NB4 (cell line): Measurements from ENCODE around the gene ELOVL3.

Experiments
- DNase-seq: peaks from one replicate; pipeline ENCODE4 v3.0.0; 2010; ENCODE audit warnings: low read depth
- H3K4me3 ChIP-seq: one replicate; pipeline ENCODE4 v1.5.1; 2011; ENCODE audit warnings: mild to moderate bottlenecking, low read depth, low read length, moderate library complexity
- MYC ChIP-seq: IDR thresholded peaks from 2 replicates; pipeline ENCODE4 v1.6.1; 2011; ENCODE audit warnings: low read depth, low read length
- POLR2A ChIP-seq: IDR thresholded peaks from 2 replicates; pipeline ENCODE4 v1.6.1; 2011; ENCODE audit warnings: mild to moderate bottlenecking; ENCODE audit not compliant: insufficient read length; ENCODE audit errors: extremely low read depth
- TF ChIP-seq, protein P1 (sequence below): IDR thresholded peaks from 2 replicates; pipeline ENCODE4 v1.6.1; 2011; ENCODE audit warnings: low read depth, low read length
- TF ChIP-seq, protein P2 (sequence below): IDR thresholded peaks from one replicate; pipeline ENCODE4 v1.5.1; 2012; ENCODE audit warnings: low read depth, low read length

Gene ELOVL3

DNA sequence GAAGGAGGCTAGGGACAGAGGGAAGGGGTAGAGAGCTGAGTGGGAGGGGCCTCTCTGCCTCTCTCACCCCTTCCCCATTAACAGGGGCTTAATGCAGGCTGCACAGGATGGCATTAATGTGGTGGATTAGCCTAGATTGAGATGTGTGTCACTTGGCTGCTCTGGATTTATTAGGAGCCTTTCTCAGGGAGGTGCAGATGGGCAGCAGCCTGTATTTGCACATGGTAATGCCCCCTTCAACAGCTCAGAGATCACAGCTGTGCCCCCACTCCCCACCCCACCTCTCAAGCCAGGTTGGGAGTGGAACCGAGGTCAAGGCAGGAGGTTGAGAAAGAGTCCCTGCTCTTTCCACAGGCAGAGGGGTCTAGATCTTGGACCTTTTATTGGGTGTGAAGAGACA, 7.9 kb downstream of the ELOVL3 start:
- no peak overlapping the region for H3K4me3 ChIP-seq
- TF ChIP-seq, protein P1, sequence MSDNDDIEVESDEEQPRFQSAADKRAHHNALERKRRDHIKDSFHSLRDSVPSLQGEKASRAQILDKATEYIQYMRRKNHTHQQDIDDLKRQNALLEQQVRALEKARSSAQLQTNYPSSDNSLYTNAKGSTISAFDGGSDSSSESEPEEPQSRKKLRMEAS: no peak
- TF ChIP-seq MYC: no peak
- TF ChIP-seq, protein P2, sequence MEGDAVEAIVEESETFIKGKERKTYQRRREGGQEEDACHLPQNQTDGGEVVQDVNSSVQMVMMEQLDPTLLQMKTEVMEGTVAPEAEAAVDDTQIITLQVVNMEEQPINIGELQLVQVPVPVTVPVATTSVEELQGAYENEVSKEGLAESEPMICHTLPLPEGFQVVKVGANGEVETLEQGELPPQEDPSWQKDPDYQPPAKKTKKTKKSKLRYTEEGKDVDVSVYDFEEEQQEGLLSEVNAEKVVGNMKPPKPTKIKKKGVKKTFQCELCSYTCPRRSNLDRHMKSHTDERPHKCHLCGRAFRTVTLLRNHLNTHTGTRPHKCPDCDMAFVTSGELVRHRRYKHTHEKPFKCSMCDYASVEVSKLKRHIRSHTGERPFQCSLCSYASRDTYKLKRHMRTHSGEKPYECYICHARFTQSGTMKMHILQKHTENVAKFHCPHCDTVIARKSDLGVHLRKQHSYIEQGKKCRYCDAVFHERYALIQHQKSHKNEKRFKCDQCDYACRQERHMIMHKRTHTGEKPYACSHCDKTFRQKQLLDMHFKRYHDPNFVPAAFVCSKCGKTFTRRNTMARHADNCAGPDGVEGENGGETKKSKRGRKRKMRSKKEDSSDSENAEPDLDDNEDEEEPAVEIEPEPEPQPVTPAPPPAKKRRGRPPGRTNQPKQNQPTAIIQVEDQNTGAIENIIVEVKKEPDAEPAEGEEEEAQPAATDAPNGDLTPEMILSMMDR: no peak
- no peak for DNase-seq

DNA sequence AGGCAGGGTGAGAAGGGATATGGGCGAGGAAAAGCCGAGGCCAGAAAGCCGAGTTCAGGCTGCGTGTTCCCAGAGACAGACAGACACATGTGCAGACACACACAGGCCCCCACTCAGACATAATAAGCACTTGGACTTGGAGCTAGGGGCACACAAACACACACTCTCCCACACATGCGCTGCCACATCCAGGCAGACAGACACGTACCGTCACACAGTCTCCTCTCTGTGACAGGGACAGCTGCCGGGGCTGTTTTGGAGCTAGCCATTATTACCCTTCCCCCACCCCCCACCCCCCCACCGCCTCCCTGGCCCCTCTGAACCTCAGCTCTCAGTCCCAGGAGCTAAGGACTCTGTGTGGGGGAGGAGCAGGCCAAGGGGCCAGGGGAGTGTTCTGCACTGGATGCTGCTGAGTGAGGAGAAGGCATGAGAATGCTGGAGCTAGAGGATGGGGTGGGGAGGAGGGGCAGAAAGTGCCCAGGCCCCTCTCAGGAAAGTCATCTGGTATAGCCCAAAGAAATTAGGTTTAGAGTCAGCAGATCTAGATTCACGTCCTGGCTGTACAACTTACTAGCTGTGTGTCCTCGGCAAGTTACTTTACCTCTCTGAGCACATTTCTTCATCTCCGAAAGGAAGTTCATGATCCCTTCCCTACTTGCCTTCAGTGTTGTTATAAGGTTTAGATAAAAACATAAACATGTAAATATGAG, 8.9 kb downstream of the ELOVL3 start:
- TF ChIP-seq MYC: no peak
- TF ChIP-seq, protein P2: no peak
- no peak for TF ChIP-seq POLR2A
- TF ChIP-seq, protein P1: no peak
- no peak for DNase-seq
- H3K4me3 ChIP-seq: no peak overlapping the region

DNA sequence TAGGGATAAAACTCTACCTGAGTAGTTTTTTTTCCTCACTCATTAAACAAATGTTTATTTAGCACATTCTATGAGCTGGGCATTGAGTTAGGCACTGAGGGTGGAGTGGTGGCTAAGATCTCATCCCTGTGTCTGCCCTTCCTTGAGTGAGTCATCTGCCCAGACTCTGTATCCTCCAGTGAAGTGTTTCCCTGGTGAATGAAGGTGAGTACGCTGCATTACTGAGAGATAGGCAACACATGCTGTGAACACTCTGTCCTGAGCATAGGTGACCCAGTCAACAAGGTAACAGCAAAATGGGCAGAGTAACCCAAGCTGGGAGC, 9.5 kb downstream of the ELOVL3 start:
- H3K4me3 ChIP-seq: no peak overlapping the region
- TF ChIP-seq POLR2A (no peak), MYC (no peak)
- TF ChIP-seq, protein P1: no peak
- TF ChIP-seq, protein P2: no peak
- no peak for DNase-seq

DNA sequence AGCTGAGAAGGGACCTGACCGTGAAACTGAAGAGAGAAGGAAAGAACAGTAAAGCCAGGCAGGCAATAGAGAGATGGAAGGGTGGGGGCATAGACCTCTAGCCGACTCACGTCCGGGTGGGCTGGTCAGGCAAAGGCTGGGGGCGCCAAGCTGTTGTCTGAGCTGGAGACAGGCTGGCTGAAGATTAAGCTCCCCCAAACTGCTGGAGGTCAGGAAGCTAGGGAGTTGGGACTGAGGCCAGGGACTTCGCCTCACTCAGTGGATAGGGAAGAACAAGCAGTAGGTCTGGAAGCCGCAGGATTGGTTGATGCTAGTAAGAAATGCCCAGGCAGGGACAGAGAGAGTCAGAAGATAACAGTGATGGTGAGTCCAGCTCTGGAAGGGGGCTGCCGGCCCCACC, 9.9 kb downstream of the ELOVL3 start:
- TF ChIP-seq MYC (no peak), POLR2A (no peak)
- TF ChIP-seq, protein P2: no peak
- TF ChIP-seq, protein P1: no peak
- H3K4me3 ChIP-seq: no peak overlapping the region
- DNase-seq: no peak

DNA sequence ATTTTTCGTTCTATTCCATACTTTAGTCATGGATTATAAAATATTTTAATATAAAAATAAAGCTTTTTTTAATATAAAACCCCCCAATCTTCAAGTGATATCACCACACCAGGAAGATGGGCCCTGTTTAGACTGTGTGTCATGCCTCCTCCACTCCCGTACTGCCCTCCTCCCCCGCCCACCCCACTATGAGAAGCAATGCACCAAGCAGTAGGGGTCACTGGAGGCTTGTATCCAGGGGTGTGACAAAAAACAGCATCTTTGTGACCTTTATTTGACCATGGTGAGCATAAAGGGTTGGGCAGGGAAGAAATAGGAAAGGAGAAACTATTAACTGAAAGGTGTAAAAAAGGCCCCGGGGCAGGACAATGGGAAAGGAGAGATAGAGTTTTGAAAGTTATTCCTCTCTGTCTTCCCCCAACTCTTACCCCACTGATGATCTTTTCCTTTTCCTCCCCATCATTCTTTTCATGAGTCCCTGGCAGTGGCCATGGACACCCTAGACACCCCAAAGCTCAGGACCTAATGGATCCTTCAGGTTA, 11.7 kb downstream of the ELOVL3 start:
- H3K4me3 ChIP-seq: no peak overlapping the region
- DNase-seq: no peak
- TF ChIP-seq, protein P1: no peak
- TF ChIP-seq MYC (no peak), POLR2A (no peak)
- TF ChIP-seq, protein P2: no peak
